ENCODE measurements around the gene OGT.

The OGT gene

GRCh38 chrX:71617742-71618141 is 84.8 kb downstream of the OGT start:
- TF ChIP-seq POLR2A (IDR thresholded peaks at IDR 0.05; ENCODE audit: low read depth, low read length) = no peak
- no peak for FAIRE-seq
- DNase-seq (ENCODE audit: insufficient read length, low spot score) = no peak

GRCh38 chrX:71618303-71618721 is 85.4 kb downstream of the OGT start, which contains the start of gene CXCR3:
Gene CXCR3, minus strand, starts transcription at chrX:71618511. Its CDS starts 62 bp downstream, at chrX:71618449.
- TF ChIP-seq POLR2A (IDR thresholded peaks at IDR 0.05; ENCODE audit: low read depth, low read length) = no peak
- FAIRE-seq = no peak
- no peak for DNase-seq (ENCODE audit: insufficient read length, low spot score)

- TF ChIP-seq POLR2A (IDR thresholded peaks at IDR 0.05; ENCODE audit: low read depth, low read length) = no peak
- FAIRE-seq = no peak
- no peak for DNase-seq (ENCODE audit: insufficient read length, low spot score)
Measured at GRCh38 chrX:71618787-71619186, 85.9 kb downstream of the OGT start.

GRCh38 chrX:71619193-71619592 is 86.3 kb downstream of the OGT start:
- TF ChIP-seq POLR2A (IDR thresholded peaks at IDR 0.05; ENCODE audit: low read depth, low read length) = no peak
- FAIRE-seq (no peak), DNase-seq (ENCODE audit: insufficient read length, low spot score) (no peak)

GRCh38 chrX:71619986-71620385 is 87.1 kb downstream of the OGT start:
- FAIRE-seq = no peak
- no peak for TF ChIP-seq POLR2A (IDR thresholded peaks at IDR 0.05; ENCODE audit: low read depth, low read length)

GRCh38 chrX:71621603-71622002 is 88.7 kb downstream of the OGT start:
- no peak for FAIRE-seq
- TF ChIP-seq POLR2A (IDR thresholded peaks at IDR 0.05; ENCODE audit: low read depth, low read length) = no peak
- no peak for DNase-seq (ENCODE audit: insufficient read length, low spot score)

More at GRCh38 chrX:71619986-71620385, 87.1 kb downstream of the OGT start:
- DNase-seq (ENCODE audit: insufficient read length, low spot score) = no peak

GRCh38 chrX:71622032-71622575 is 89.2 kb downstream of the OGT start:
- DNase-seq (ENCODE audit: insufficient read length, low spot score) = no peak
- FAIRE-seq = no peak
- TF ChIP-seq POLR2A (IDR thresholded peaks at IDR 0.05; ENCODE audit: low read depth, low read length) = no peak

GRCh38 chrX:71622576-71623450 is 89.9 kb downstream of the OGT start:
- DNase-seq (ENCODE audit: insufficient read length, low spot score) (peak; percentile 40), FAIRE-seq (peak; percentile 43)
- TF ChIP-seq POLR2A (IDR thresholded peaks at IDR 0.05; ENCODE audit: low read depth, low read length) = no peak

- FAIRE-seq = no peak
- TF ChIP-seq POLR2A (IDR thresholded peaks at IDR 0.05; ENCODE audit: low read depth, low read length) = no peak
- no peak for DNase-seq (ENCODE audit: insufficient read length, low spot score)
Measured at GRCh38 chrX:71623714-71624113, 90.8 kb downstream of the OGT start.

GRCh38 chrX:71625471-71625870 is 92.6 kb downstream of the OGT start:
- no peak for FAIRE-seq
- DNase-seq (ENCODE audit: insufficient read length, low spot score) = no peak
- TF ChIP-seq POLR2A (IDR thresholded peaks at IDR 0.05; ENCODE audit: low read depth, low read length) = no peak

All from H54 (cell line).